Neuronal stem cell (in vitro differentiated cells): ENCODE results near the gene CCN5.

Experiments used
- DNase-seq: peaks from one replicate; pipeline ENCODE4 v3.0.0-alpha.2; 2013; ENCODE audit warnings: low spot score
- H2AFZ ChIP-seq: one replicate; pipeline ENCODE4 v1.6.1; 2013; ENCODE audit warnings: mild to moderate bottlenecking, low read length, inconsistent platforms
- H2AK5ac ChIP-seq: 2 replicates; pipeline ENCODE4 v1.6.1; 2013; ENCODE audit warnings: low read depth, mild to moderate bottlenecking, inconsistent platforms, low read length, moderate library complexity, mixed read lengths
- H2BK120ac ChIP-seq: 2 replicates; pipeline ENCODE4 v1.6.1; 2013; ENCODE audit warnings: low read depth, mild to moderate bottlenecking, inconsistent platforms, low read length, moderate library complexity, mixed read lengths
- H2BK12ac ChIP-seq: one replicate; pipeline ENCODE4 v1.6.1; 2013; ENCODE audit warnings: low read length, inconsistent platforms
- H2BK15ac ChIP-seq: 2 replicates; pipeline ENCODE4 v1.6.1; 2013; ENCODE audit warnings: mild to moderate bottlenecking, low read length, inconsistent platforms, mixed read lengths
- H2BK5ac ChIP-seq: one replicate; pipeline ENCODE4 v1.6.1; 2013; ENCODE audit warnings: inconsistent platforms, mild to moderate bottlenecking, low read length, moderate library complexity
- H3K14ac ChIP-seq: one replicate; pipeline ENCODE4 v1.6.1; 2013; ENCODE audit warnings: low read length, inconsistent platforms
- H3K18ac ChIP-seq: 2 replicates; pipeline ENCODE4 v1.6.1; 2013; ENCODE audit warnings: low read length, inconsistent platforms
- H3K23ac ChIP-seq: 2 replicates; pipeline ENCODE4 v1.6.1; 2013; ENCODE audit warnings: low read depth, mild to moderate bottlenecking, mixed read lengths, low read length, inconsistent platforms; ENCODE audit not compliant: poor library complexity
- H3K27ac ChIP-seq: replicated peaks from 3 replicates; pipeline ENCODE4 v1.5.1; 2013; ENCODE audit warnings: low read length, inconsistent platforms
- H3K27me3 ChIP-seq, 3 experiments: 2 replicates each; pipeline ENCODE4 v1.6.1; 2013; ENCODE audit warnings: low read length in 3 of 3, mild to moderate bottlenecking in 2 of 3, inconsistent platforms in 1 of 3, low read depth in 1 of 3, mixed read lengths in 1 of 3, moderate library complexity in 1 of 3; ENCODE audit not compliant: control insufficient read depth in 3 of 3, insufficient read depth in 3 of 3
- H3K36me3 ChIP-seq, 2 donors: replicated peaks in 1 of 2; 2 replicates each; pipeline ENCODE4 v1.6.1; 2013; ENCODE audit warnings: low read length in 2 of 2; ENCODE audit not compliant: control insufficient read depth in 2 of 2, insufficient read depth in 2 of 2
- H3K4ac ChIP-seq: 2 replicates; pipeline ENCODE4 v1.6.1; 2013; ENCODE audit warnings: inconsistent platforms, mild to moderate bottlenecking, low read length, moderate library complexity
- H3K4me1 ChIP-seq, 2 donors: 1 replicate in 1 of 2; 2 replicates in 1 of 2; pipeline ENCODE4 v1.6.1; 2013; ENCODE audit warnings: low read length in 2 of 2, low read depth in 1 of 2; ENCODE audit not compliant: control insufficient read depth in 2 of 2, insufficient read depth in 1 of 2
- H3K4me2 ChIP-seq: one replicate; pipeline ENCODE4 v1.6.1; 2013; ENCODE audit warnings: mild to moderate bottlenecking, low read length, inconsistent platforms; ENCODE audit not compliant: insufficient read depth, poor library complexity, severe bottlenecking
- H3K4me3 ChIP-seq, 2 donors: 2 replicates each; pipeline ENCODE4 v1.5.1; 2013; ENCODE audit warnings: low read length in 2 of 2, mild to moderate bottlenecking in 2 of 2, inconsistent platforms in 1 of 2, moderate library complexity in 1 of 2
- H3K79me1 ChIP-seq: one replicate; pipeline ENCODE4 v1.6.1; 2013; ENCODE audit warnings: low read depth, mild to moderate bottlenecking, inconsistent platforms, low read length, moderate library complexity
- H3K9ac ChIP-seq: one replicate; pipeline ENCODE4 v1.6.1; 2013; ENCODE audit warnings: mild to moderate bottlenecking, low read depth, low read length, inconsistent platforms; ENCODE audit not compliant: poor library complexity
- H3K9me3 ChIP-seq, 2 donors: replicated peaks in 1 of 2; 2 replicates each; pipeline versions ENCODE3 to v1.6.1; 2013; ENCODE audit warnings: low read length in 2 of 2, mild to moderate bottlenecking in 2 of 2, inconsistent platforms in 1 of 2, low read depth in 1 of 2, mixed read lengths in 1 of 2, moderate library complexity in 1 of 2; ENCODE audit not compliant: control insufficient read depth in 2 of 2, insufficient read depth in 1 of 2
- H4K8ac ChIP-seq: one replicate; pipeline ENCODE4 v1.6.1; 2013; ENCODE audit warnings: low read depth, mild to moderate bottlenecking, inconsistent platforms, low read length, moderate library complexity
- H4K91ac ChIP-seq: one replicate; pipeline ENCODE4 v1.6.1; 2013; ENCODE audit warnings: low read length, low read depth, mild to moderate bottlenecking, inconsistent platforms; ENCODE audit not compliant: poor library complexity
- WGBS, 2 donors: extraction: QIAGEN DNeasy Blood & Tissue Kit; methylation state at CpG; one replicate each; pipeline ENCODE4 v1.1.7; 2013; ENCODE audit warnings: missing lambda C conversion rate in 2 of 2, mixed read lengths in 1 of 2; ENCODE audit not compliant: insufficient read length in 2 of 2, insufficient replicate concordance in 1 of 2; ENCODE audit errors: extremely low coverage in 2 of 2; 5-methylcytosine and 5-hydroxymethylcytosine counted together

Gene CCN5

GRCh38 chr20:44770484-44771171 is 55.5 kb downstream of the CCN5 start:
- Histone ChIP-seq H3K27me3 (no peaks in the 10 kb centered on the region), H2AK5ac (no peak overlapping the region), H3K36me3 (no peaks in the 10 kb centered on the region), H3K79me1 (no peaks in the 10 kb centered on the region), H3K9me3 (no peaks in the 10 kb centered on the region), H3K27ac (no peak overlapping the region), H2BK5ac (no peak overlapping the region), H4K91ac (no peak overlapping the region), H3K4ac (no peak overlapping the region), H4K8ac (no peak overlapping the region), H2AFZ (no peak overlapping the region), H3K4me3 (no peak overlapping the region), H3K4me2 (no peak overlapping the region), H3K23ac (no peak overlapping the region), H2BK12ac (no peak overlapping the region), H2BK15ac (no peak overlapping the region), H3K9ac (no peak overlapping the region), H3K18ac (no peak overlapping the region), H3K4me1 (peaks cover 3% of the 10 kb centered on the region in 2 donors), H3K14ac (no peak overlapping the region), H2BK120ac (no peak overlapping the region)
- no peak for DNase-seq
- no CpG with 5 or more reads among the region's 11 CpGs for WGBS, 2 donors

GRCh38 chr20:44771172-44771535 is 56.0 kb downstream of the CCN5 start:
- DNase-seq, result no peak
- Histone ChIP-seq H3K14ac (no peak overlapping the region), H3K4me2 (no peak overlapping the region), H4K8ac (no peak overlapping the region), H2BK120ac (no peak overlapping the region), H2AFZ (no peak overlapping the region), H4K91ac (no peak overlapping the region), H2AK5ac (no peak overlapping the region), H3K23ac (no peak overlapping the region), H3K18ac (no peak overlapping the region), H3K27me3 (no peaks in the 10 kb centered on the region), H3K4me3 (no peak overlapping the region), H3K79me1 (no peaks in the 10 kb centered on the region), H2BK12ac (peak overlapping the region; percentile 76), H3K36me3 (no peaks in the 10 kb centered on the region), H3K9ac (no peak overlapping the region), H2BK5ac (no peak overlapping the region), H3K4me1 (peaks cover 0 to 3% of the 10 kb centered on the region in 2 donors), H3K27ac (no peak overlapping the region), H2BK15ac (no peak overlapping the region), H3K9me3 (no peaks in the 10 kb centered on the region), H3K4ac (no peak overlapping the region)
- no CpG with 5 or more reads among the region's 8 CpGs for WGBS, 2 donors

DNA sequence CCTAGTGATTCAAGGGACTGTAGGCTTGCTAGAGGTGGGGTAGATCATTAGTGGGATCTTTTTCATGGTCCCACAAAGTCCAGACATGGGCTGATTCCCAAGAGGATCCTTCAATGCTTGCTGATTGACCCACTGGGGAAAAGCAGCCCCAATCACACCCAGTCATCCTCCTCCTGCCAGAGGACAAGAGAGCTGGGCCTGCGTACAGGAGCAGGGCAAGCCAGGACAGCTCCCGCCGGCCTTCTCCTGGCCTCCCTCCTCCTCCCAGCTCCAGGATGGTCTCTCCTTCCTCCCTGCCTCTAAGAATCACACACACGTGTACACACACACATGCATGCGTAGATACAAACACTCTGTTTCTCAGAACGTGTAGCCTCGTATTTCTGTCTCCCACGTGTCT is 57.5 kb downstream of the CCN5 start:
- Histone ChIP-seq H3K14ac (no peak overlapping the region), H3K23ac (no peak overlapping the region), H3K4ac (no peak overlapping the region), H2BK15ac (no peak overlapping the region), H3K4me1 (peaks cover 0 to 3% of the 10 kb centered on the region in 2 donors), H3K27ac (no peak overlapping the region), H3K36me3 (no peaks in the 10 kb centered on the region), H2AFZ (no peak overlapping the region), H3K9ac (no peak overlapping the region), H3K4me2 (no peak overlapping the region), H4K91ac (no peak overlapping the region), H4K8ac (no peak overlapping the region), H3K9me3 (no peaks in the 10 kb centered on the region), H3K4me3 (no peak overlapping the region), H2BK12ac (no peak overlapping the region), H3K79me1 (no peaks in the 10 kb centered on the region), H3K27me3 (no peaks in the 10 kb centered on the region), H2BK120ac (no peak overlapping the region), H3K18ac (no peak overlapping the region), H2BK5ac (no peak overlapping the region), H2AK5ac (no peak overlapping the region)
- WGBS, 2 donors, result no CpG with 5 or more reads among the region's 8 CpGs
- DNase-seq, result no peak

GRCh38 chr20:44773070-44773829 is 58.1 kb downstream of the CCN5 start:
- H2BK15ac ChIP-seq, result no peak overlapping the region
- H2AK5ac ChIP-seq, result no peak overlapping the region
- H3K4ac ChIP-seq, result no peak overlapping the region
- no peak overlapping the region for H3K4me2 ChIP-seq
- no peak overlapping the region for H3K4me3 ChIP-seq
- peaks cover 0 to 3% of the 10 kb centered on the region in 2 donors for H3K4me1 ChIP-seq
- no peak overlapping the region for H3K27ac ChIP-seq
- WGBS, 2 donors, result no CpG with 5 or more reads among the region's 10 CpGs
- no peaks in the 10 kb centered on the region for H3K9me3 ChIP-seq
- no peaks in the 10 kb centered on the region for H3K27me3 ChIP-seq
- H3K79me1 ChIP-seq, result no peaks in the 10 kb centered on the region
- H3K18ac ChIP-seq, result no peak overlapping the region
- no peak overlapping the region for H3K14ac ChIP-seq
- H2BK5ac ChIP-seq, result no peak overlapping the region
- H2BK12ac ChIP-seq, result no peak overlapping the region
- H2AFZ ChIP-seq, result no peak overlapping the region
- H4K91ac ChIP-seq, result no peak overlapping the region
- no peak overlapping the region for H3K9ac ChIP-seq
- no peak overlapping the region for H4K8ac ChIP-seq
- DNase-seq, result no peak
- H3K36me3 ChIP-seq, result no peaks in the 10 kb centered on the region
- no peak overlapping the region for H3K23ac ChIP-seq
- no peak overlapping the region for H2BK120ac ChIP-seq
